Measurements from ENCODE around the gene C4orf46.

GRCh38 chr4:158673633-158674032 lies 1.9 kb upstream of the C4orf46 start:
- TF ChIP-seq POLR2A (IDR thresholded peaks at IDR 0.05; ENCODE audit: low read depth, low read length) = no peak
- no peak for TF ChIP-seq CTCF (IDR thresholded peaks at IDR 0.05 in 2 of 3, conservative IDR thresholded peaks at IDR 0.05 in 1 of 3; ENCODE audit: control insufficient read depth in 2 of 3, extremely low read depth in 1 of 3, insufficient read depth in 1 of 3, low read depth in 3 of 3, low read length in 3 of 3)
- TF ChIP-seq POLR2AphosphoS5 (IDR thresholded peaks at IDR 0.05; ENCODE audit: low read length) = no peak
- no peak for TF ChIP-seq CREB1 (IDR thresholded peaks at IDR 0.05; ENCODE audit: low read depth)
- TF ChIP-seq SP1 (IDR thresholded peaks at IDR 0.05; ENCODE audit: low read depth, low read length) = no peak
- no peak for TF ChIP-seq EZH2 (IDR thresholded peaks at IDR 0.05; ENCODE audit: borderline replicate concordance, control insufficient read depth, low read depth, low read length)

Measured in GM12878 (cell line).